Measurements from ENCODE around the gene SCUBE3. TPM values are rescaled to one million over a fixed set of nuclear protein-coding genes. Genes with fewer than 3 reads are reported as not detected.

SCUBE3 gene
- total RNA-seq, 1 donor from 2014 or later = 0.26 TPM

DNA sequence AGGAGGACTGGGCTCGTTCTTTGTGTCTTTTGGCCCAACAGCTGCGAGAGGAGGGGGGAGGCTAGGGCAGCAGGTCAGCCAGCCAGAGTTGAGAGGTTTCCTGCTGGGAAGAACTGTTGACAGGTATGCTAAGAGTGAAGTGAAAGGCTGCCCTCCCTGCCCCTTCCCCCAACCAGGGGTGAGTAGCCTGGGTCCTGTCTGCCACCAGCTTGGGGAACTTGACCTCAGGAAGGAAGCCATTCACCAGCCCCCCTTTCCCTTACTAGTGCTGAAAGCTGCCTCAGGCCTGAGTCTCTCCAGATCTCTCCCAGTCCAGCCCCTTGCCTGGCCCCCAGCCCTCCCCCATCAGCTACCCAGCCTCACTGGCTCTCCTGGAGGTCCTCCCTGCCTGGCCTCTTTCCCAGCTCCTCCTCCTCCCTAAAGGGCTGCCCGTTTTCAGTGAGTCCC lies 25.1 kb downstream of the SCUBE3 start:
- DNase-seq (ENCODE audit: low read depth in 2 of 2) = peak; percentile 87 to 96

- DNase-seq (ENCODE audit: low read depth in 2 of 2) = no peak
Measured at GRCh38 chr6:35239581-35239980, 25.8 kb downstream of the SCUBE3 start.

- DNase-seq (ENCODE audit: low read depth in 2 of 2) = peak; percentile 43 to 66
Measured at GRCh38 chr6:35240838-35241801, 27.4 kb downstream of the SCUBE3 start.

DNA sequence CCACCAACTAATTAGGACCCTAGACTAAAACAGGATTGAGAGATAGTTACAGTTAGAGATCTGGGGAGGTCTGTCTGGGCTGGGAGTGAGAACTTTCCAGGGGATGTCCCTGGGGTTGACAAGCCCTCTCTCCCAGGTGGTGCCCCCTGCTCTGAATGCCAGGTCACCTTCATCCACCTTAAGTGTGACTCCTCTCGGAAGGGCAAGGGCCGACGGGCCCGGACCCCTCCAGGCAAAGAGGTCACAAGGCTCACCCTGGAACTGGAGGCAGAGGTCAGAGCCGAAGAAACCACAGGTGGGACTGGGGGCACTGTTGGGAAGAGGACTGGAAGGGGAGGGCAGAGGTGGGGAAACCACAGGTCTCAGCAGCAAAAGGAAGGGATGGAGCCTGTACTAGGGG lies 28.7 kb downstream of the SCUBE3 start:
- no peak for DNase-seq (ENCODE audit: low read depth in 2 of 2)

- no peak for DNase-seq (ENCODE audit: low read depth in 2 of 2)
Measured at GRCh38 chr6:35242906-35243305, 29.1 kb downstream of the SCUBE3 start.

GRCh38 chr6:35243386-35243958 lies 29.7 kb downstream of the SCUBE3 start:
- DNase-seq (ENCODE audit: low read depth in 2 of 2) = no peak

GRCh38 chr6:35244551-35244950 lies 30.8 kb downstream of the SCUBE3 start:
- no peak for DNase-seq (ENCODE audit: low read depth in 2 of 2)

GRCh38 chr6:35247642-35248231 lies 34.0 kb downstream of the SCUBE3 start:
- DNase-seq (ENCODE audit: low read depth in 2 of 2) = no peak

DNA sequence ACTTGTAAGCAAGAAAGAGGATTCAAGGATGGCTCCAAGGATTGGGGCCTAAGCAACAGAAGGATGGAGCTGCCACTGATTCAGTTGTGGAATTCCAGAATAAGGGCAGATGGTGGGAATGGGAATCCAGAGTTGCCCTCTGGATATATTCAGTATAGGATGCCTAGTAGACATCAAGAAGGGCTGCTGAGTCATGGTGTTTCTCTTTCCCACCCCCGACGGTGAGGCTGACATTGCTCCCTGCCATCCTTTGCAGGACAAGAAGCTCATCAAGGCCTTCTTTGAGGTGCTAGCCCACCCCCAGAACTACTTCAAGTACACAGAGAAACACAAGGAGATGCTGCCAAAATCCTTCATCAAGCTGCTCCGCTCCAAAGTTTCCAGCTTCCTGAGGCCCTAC lies 34.5 kb downstream of the SCUBE3 start:
- DNase-seq (ENCODE audit: low read depth in 2 of 2) = no peak

DNA sequence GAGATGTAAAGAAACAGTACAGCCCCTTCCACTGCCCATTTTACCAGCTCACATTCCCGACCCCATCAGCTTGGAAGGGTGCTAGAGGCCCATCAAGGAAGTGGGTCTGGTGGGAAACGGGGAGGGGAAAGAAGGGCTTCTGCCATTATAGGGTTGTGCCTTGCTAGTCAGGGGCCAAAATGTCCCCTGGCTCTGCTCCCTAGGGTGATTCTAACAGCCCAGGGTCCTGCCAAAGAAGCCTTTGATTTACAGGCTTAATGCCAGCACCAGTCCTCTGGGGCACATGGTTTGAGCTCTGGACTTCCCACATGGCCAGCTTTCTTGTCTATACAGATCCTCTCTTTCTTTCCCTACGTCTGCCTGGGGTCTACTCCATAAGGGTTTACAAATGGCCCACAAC lies 35.2 kb downstream of the SCUBE3 start:
- DNase-seq (ENCODE audit: low read depth in 2 of 2) = no peak

- no peak for DNase-seq (ENCODE audit: low read depth in 2 of 2)
Measured at GRCh38 chr6:35251949-35252348, 38.2 kb downstream of the SCUBE3 start.

- DNase-seq (ENCODE audit: low read depth in 2 of 2) = no peak
Measured at GRCh38 chr6:35253249-35253648, 39.5 kb downstream of the SCUBE3 start.

DNA sequence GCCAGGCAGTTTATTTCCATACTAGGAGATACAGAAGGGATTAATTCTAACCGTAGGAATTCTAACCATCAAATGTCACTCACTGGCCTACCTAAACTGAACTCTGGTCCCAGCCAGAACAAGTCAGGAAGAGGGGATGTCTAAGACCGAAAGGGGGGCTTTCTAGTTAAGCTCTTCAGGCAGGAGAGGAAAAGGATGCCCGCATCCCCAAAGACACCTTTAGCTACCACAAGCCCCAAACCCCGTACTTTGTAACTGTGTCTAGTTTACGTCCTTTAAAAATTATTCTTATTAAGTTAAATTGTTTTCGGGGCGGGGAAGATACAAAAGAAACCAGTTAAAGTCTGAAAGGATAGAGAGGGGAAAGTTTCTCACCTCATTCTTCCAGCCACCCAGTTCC lies 44.6 kb downstream of the SCUBE3 start:
- DNase-seq (ENCODE audit: low read depth in 2 of 2) = no peak

DNA sequence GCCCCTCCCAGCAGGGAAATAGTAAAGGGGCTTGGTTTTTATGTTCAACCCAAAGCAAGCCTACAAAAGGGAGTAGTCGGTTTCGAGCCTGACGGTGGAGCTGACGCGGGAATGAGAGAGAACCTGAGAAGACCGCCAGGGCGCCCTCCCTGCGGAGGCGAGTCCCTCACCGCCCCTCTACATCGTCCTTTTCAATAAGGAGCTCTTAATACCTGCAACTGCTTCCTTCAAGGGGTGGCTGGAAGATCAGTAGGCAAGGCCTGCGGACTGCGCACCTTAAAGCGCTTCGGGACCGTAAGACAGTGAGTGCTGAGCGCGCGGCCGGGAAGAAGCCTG lies 45.1 kb downstream of the SCUBE3 start:
- DNase-seq (ENCODE audit: low read depth in 2 of 2) = peak; percentile 18 to 60

- DNase-seq (ENCODE audit: low read depth in 2 of 2) = peak; percentile 85 to 92
Measured at GRCh38 chr6:35259194-35259947, 45.6 kb downstream of the SCUBE3 start, which contains the start of gene ZNF76. ZNF76 (plus strand) TSS chr6:35259735; CDS start chr6:35281152, 21,417 bp downstream.

GRCh38 chr6:35259948-35260590 lies 46.3 kb downstream of the SCUBE3 start:
- DNase-seq (ENCODE audit: low read depth in 2 of 2) = peak; percentile 30 to 51

GRCh38 chr6:35260591-35261570 lies 47.1 kb downstream of the SCUBE3 start:
- no peak for DNase-seq (ENCODE audit: low read depth in 2 of 2)

- no peak for DNase-seq (ENCODE audit: low read depth in 2 of 2)
Measured at GRCh38 chr6:35262596-35262995, 48.8 kb downstream of the SCUBE3 start.

- no peak for DNase-seq (ENCODE audit: low read depth in 2 of 2)
Measured at GRCh38 chr6:35264550-35265274, 51.0 kb downstream of the SCUBE3 start.

All from dermis microvascular lymphatic vessel endothelial cell (primary cell).